GM18873 (cell line): Measurements from ENCODE around the gene TUBA1A.
"Not testable (repeated sequence)": the region's sequence is repeated elsewhere in the genome, so short reads cannot be mapped to it uniquely, and the experiment has no call there.

ENCODE experiments used
- ATAC-seq: cut with Tn5 transposase; IDR thresholded peaks from one replicate; pipeline ENCODE4 v1.9.1; 2021; ENCODE audit warnings: mild to moderate bottlenecking, moderate library complexity, moderate number of reproducible peaks; ENCODE audit not compliant: unreplicated experiment, low FRiP score

The TUBA1A gene

DNA sequence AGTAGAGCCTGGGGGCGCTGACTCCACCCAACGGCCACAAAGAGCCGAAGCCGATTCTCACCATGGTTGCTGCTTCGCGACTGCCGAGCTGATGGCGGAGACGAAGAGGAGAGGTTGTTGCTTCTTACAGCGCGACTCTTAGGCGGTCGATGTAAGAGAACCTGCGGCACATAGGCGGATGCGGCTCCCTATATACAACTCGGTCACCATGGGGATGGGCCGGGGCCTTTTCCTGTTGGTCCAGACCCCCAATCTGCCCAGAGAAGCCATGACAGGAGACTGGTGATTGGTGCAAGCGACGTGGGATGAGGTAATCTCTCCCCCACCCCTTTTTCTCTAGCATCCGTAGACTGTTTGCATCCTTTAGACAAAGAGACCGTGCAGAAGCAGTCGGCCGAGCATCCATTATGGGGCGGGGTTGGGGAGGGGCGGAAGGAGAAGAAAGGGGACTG is at the start of gene TUBA1A:
Gene TUBA1A (minus strand): TSS at position 165 of the 452 bp plus-strand sequence. CDS start 101 bp downstream, at position 64.
- peak; percentile 90 for ATAC-seq

DNA sequence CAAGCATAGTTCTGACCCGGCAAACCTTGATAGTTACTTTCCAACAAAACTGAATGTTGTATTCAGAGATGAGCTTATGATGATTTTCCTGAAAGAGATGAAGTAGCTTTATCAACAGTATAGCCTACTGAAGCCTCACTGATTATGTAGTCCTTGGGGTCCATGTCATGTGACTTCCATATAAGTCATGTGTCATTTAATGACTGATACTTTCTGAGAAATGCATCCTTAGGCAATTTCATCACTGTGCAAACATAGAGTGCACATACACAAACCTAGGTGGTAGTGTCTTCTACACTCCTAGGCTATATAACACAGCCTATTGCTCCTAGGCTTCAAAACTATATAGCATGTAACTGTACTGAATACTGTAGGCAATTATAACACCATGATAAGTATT is 47.5 kb upstream of the TUBA1A start:
- no peak for ATAC-seq

DNA sequence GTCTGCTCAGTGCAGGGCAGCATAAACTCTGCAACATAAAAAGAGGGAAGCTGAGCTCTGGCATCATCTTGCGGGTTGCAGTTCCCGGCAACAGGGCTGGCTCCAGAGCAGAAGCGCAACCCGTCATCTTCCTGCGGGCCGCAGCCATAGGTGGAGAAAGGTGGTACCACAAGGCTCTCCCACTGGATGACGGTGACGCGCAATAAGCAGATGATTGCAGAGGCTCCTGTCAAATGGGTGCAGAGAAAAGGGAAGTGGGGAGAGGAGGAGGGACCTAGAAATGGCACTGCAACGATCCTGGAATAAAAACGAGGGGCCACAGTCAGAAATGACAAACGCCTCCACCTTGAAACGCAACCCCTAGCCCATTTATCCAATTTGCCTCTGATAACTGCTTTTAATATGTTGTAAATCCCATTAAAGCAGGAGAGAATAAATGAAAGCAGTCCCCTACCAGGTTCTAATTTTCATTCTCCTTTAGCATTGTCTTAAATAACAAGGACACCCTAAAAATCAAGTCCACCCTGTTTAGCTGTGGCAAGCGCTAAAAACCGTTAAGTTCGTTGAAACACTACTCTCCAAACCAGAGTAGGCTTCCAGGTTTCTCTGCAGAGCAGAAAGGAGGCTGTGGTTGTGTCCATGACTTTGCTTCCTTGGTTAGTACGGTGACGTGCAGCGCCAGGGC is 45.1 kb upstream of the TUBA1A start:
- no peak for ATAC-seq

DNA sequence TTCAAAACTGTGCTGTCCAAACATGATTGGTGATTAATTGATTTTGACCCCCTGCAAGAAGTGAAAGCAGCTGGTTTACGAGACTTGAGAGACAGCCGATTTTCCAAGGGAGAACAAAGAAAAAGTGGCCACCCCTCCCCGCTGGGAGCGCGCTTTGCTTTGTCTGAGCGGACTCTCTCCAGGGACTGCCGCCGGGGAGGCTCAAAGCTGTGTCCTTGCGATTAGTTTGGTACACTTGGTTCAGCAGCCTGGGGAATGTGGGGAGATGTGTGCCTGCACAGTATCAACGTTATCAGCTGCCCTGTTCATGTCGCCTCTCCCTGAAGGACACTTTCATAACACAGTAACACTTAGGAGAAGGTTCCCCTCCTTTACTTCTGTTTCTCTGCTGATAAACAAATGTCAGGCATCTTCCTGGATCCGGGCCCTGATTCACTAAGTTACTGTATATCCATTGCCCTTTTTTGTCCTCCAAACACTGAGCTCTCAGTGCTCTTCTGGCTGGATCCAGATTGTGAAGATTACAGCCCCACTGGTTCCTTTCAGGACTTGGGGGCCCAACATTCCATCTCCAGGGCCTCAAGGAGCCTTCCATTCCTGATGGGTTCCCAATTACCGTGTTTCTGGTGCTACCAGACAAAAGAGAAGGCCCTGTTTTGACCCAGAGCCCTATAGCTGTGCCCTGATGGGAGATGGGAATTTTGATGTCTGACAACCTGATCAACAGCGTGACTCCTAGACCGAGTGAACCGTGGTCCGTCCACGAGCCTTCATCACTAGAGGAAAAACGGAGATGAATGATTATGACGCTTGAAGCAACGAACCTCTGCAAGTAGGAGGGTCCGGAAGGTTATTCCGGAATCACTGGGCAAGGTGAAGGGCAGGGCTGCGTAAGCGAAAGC is 44.3 kb upstream of the TUBA1A start:
- no peak for ATAC-seq

DNA sequence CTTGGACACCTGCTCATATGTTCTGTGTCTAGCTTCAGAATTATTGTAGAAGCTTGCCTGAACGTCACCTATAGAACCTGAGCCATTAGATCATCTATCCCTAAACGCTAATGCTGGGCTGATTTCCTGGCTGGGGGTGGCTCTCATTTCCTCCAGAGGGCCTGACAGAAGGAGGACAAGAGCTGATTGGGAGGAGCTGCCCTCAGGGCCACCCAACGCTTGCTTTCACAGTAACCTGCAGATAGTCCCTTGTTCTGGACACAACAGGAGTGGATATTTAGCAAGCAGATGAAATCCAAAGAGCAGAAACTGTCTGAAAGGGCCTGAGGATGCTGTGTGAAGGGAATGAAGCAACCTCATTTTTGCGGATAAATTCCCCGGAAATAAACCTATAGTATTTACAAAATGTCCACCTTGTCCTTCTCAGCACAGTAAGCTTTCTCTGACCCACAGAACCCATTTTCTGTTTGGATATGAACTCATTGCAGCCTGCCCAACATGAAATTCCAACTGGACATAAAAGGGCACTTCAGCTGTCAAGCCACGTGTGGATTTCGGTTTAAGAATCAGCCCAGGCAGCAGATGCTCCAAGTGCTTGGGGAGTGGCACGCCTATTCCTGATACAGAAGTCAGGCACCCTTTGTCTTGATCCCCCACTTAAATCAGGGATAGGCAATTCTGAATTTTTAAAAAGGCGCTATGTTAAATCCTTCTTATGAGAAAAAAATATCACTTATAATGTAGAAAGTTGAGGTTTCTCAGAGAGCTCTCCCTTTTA is 43.2 kb upstream of the TUBA1A start:
- no peak for ATAC-seq

DNA sequence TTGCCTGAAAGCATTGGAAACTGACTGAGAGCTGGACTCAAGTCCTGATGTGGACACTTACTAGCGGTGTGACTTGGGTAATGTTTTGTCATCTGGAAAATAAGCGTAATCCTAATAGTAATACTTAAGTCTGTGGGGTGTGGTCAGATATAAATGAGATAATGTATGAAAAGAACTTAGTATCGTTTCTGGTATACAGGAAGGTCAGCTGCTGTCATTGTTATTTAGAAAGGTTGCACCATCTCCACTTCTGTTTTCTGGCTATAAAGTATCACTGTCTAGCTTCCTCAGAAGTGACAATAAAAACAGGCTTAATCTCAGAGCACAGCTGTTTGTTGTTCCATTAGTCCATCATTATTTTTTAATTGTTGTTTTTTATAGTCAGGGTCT is 41.9 kb upstream of the TUBA1A start:
- ATAC-seq, result no peak

DNA sequence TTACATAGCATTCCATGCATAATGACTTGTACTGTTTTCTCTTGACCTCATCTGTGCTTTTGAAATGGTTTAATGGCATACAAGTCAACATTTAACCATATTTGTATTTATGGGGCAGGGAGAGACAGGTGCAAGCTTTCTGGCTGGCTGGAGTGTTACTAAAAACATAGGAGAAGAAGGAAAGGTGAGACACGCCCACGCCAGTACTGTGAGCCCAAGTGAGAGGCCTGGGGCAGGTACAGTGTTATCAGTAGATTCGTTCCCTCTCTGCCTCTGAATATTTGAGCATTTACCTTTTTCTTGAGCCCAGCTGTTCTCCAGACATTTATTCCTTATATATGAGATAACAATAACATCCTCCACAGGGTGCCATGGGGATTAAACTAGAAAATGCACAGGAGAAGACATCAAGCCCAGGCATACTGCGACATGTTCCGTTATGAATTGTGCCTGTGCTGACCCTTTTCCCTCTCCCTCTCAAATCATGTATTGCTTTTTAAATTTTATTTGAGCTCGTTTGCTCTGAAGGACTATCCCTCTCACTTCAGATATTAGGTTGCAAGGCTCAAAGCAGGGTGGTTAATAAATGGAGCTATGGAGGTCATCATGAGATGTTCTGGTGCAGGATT is 41.4 kb upstream of the TUBA1A start:
- no peak for ATAC-seq

DNA sequence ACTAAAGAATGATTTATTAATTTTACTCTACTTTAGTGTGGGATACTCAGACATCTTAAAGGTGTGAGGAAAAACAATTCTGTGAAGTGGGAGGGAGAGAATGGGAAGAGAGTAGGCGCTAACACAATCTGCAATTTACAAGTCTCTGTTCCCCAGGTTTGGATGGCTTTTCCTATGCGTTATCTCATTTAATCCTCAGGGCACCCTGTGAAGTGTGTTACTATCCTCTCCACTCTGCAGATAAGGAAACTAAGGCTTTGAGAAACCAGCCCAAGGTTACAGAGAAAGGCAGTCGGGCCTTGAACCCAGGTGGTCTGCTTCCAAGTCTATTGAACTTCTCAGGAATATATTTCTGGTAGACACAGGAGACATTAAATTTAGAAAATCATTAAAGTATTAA is 39.8 kb upstream of the TUBA1A start:
- no peak for ATAC-seq

DNA sequence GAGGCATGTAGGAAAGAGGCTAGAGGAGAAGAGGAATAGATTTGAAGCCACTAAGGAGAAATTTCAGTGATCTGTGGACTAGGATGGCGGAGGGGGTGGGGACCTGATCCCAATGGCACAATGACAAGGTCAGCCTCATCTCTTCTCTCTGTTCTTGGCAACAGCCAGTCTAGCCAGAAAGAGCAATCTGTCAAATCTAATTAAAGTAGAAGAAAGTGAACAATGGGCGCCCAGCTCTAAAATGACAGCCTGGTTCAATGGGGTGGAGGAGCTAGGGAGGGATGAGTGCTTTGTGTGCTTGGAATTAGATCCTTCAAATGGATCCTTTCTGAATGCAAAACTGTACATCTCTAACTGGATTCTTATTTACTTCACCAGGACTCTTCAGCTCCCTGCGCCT is 38.8 kb upstream of the TUBA1A start:
- ATAC-seq, result no peak

DNA sequence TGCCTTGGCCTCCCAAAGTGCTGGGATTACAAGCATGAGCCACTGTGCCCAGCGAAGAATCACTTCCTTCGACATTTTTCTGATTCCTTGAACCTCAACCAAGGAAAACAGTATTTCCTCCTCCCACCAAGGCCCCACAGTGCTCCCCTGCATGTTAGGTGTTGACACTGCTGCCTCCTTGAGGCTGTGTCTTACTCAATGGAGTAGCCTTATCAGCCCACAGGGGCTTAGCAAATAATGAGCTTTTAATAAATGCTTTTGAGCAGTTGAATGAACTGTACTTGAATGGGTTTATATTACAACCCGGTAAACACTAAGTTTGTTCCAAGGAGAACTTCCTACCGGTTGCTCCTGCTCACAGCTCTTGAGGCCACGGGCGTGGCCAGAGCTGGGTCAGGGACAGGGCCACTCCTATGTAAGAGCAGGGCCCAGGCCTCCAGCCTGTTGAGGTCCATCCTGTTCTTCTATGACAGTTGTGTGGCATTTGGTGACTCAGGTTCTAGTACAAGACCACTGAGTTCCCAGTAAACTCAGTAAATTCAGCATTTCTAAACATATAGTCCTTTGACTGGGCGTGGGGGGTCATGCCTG is 36.8 kb upstream of the TUBA1A start:
- no peak for ATAC-seq

DNA sequence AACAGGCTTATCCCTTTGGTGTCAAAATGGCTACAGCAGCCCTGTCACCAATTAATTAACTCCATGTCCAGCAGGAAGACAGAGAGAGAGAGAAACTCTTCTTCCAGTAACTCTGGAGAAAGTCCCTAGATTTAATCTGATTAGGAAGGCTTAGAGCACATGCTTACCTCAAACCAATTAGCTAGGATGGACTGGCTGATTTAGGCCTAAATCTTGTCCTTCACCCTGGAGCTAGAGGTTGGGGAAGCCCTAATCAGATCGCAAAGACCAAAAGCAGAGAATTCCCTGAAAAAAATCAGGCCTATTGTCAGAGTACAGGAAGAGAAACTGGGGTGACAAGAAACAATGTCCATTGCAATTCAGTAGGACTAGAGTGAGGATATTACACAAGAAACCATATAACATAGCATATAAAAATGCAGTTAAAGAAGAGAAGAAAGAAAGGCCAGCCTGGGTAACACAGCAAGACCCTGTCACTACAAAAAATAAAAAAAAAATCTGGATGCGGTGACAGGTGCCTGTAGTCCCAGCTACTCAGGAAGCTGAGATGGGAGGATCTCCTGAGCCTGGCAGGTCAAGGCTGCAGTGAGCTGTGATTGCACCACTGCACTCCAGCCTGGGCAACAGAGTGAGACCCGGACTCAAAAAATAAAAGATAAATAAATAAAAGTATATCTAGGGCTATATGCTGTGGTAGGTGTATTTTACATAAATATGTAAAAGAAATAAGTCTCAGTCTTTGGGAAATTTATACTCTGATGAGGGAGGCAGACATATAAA is 34.9 kb upstream of the TUBA1A start:
- ATAC-seq, result no peak

DNA sequence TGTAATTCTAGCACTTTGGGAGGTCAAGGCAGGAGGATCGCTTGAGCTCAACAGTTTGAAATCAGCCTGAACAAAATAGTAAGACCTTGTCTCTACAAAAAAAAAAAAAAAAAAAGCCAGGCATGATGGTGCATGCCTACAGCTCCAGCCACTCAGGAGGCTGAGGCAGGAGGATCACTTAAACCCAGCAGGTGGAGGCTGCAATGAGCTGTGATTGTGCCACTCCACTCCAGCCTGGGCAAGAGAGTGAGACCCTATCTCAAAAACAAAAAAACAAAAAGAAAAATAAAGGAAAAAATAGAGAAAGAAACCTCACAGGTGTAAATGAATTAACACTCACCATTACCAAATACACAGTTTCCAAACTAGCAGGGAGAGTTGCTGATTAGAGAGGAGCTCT is 34.2 kb upstream of the TUBA1A start:
- no peak for ATAC-seq

DNA sequence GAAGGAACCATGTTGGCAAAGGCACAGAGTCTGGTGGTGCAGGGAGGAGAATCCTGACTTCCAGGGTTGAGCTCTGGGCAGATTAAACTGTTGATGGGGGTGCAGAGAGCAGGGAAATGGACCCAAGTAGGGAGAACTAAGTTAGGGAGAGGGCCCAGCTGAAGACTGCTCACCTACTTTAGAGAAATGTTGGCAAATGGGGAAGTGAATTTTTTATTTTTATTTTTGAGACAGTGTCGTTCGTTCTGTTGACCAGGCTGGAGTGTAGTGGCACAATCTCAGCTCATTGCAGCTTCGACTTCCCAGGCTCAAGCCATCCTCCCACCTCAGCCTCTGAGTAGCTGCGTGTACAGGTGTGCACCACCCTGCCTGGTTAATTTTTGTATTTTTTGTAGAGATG is 32.1 kb upstream of the TUBA1A start:
- no peak for ATAC-seq

DNA sequence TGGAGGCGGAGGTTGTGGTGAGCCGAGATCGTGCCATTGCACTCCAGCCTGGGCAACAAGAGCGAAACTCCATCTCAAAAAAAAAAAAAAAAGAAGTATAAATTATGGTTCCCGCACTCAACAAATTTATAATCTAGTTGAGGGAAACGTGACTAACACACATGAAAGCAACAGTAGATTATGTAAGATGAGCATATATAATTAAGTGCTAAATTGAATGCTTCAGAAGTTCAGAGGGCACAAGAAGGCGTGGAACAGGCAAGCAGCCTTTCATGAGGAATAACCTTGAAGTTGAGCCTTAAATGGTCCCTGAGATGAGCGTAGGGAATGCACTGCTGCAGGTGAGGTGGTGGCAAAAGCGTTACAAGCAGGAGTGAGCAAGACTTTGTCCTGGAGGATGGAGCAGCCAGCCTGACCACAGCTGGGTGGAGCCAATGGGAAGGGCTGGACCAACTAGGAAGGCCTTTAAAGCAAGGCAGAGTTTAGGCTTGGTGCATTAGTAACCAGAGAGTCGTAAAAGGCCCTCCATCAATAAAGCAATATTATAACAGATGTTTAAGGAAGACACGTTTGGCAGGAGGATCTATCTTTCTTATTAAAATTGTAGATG is 30.6 kb upstream of the TUBA1A start:
- ATAC-seq, result no peak

DNA sequence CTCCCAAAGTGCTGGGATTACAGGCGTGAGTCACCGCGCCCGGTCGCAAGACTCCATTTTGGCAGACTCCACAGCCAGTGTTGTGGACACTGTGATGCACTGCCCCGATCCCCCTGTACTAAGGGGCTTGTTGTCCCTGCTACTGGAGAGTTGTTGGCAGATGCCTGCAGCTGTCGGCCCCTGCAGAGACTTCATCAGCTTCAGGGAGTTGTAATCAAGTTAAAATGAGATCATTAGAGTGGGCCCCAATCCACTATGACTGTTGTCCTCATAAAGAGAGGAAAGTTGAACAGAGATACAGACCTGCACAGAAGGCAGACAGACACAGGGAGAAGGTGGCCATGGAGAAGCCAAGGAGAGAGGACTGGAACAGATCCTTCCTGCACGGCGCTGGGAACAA is 23.7 kb upstream of the TUBA1A start:
- no peak for ATAC-seq

DNA sequence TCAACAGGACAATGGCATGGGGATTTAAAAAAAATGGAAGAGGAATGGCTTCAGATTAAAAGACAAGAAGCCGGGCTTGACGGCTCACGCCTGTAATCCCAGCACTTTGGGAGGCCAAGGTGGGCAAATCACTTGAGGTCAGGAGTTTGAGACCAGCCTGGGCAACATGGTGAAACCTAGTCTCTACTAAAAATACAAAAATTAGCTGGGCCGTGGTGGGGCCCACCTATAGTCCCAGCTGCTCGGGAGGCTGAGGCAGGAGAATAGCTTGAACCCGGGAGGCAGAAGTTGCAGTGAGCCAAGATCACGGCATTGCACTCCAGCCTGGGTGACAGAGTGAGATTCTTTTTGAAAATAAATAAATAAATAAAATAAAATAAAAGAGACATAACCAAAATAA is 21.8 kb upstream of the TUBA1A start:
- not testable (repeated sequence) for ATAC-seq

DNA sequence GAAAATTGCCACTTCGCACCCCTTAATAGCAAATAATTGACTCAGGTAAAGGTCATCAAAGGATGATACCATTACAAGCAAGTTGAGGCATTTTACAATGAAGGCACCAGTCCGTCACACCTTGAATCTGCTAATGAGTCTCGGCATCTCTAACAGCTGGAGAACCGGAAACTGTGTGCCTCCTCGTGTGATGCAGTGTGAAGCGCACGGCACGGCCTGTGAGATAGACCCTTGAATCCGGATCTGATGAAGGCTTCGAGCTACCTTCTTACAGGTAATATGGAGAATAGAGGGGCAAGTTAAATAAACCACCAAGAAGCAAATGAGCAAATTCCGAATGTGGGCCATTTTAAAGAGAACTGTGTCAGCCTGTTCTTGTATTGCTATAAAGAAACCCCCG is 19.8 kb upstream of the TUBA1A start:
- no peak for ATAC-seq

DNA sequence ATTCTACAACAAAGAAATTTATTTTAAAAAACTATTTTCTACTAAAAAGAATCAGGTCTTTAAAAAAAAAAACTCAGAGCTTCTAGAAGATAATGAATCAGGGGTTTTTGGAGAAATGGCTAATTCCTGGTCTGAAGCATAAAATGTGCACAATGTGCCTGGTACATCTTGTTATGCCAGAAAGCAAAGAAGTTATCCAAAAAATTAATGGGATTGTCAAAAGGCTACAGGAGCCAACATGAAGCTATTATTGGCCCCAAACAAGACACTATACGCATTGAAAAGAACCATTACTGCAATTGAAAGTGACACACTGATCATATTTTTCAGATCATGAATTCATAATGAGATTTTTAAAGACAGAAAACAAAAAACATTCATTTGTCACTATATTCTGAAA is 19.3 kb upstream of the TUBA1A start:
- ATAC-seq, result no peak

DNA sequence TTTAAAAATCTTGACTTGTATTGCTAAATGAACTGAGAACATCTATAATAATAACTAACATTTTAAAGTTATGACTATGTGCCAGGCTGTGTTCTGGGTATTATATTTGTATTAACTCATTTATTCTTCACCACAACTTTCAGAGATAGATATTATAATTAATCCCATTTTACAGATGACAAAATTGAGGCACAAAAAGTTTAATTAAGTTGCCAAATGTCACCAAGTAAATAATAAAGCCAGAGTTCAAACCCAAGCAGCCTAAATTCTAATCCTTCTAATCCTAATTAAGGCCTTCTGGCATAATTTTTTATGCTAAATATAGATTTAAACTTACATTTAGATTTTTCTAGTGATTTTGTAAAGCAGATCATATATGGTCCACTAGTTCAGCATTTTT is 17.5 kb upstream of the TUBA1A start:
- ATAC-seq, result no peak
